PFSK-1 (cell line): ENCODE measurements around the gene PROZ.

Experiments used
- FOXP2 ChIP-seq: optimal IDR thresholded peaks from 2 replicates; pipeline ENCODE3; 2011; ENCODE audit warnings: borderline replicate concordance, control low read depth, inconsistent platforms; ENCODE audit not compliant: insufficient read depth; ENCODE audit errors: extremely low read length, extremely low read depth
- POLR2AphosphoS5 ChIP-seq: IDR thresholded peaks from 2 replicates; pipeline ENCODE4 v1.6.1; 2012; ENCODE audit warnings: low read depth, mild to moderate bottlenecking, control low read depth, low read length, moderate library complexity
- SIN3A ChIP-seq: IDR thresholded peaks from 2 replicates; pipeline ENCODE4 v1.6.1; 2012; ENCODE audit warnings: mild to moderate bottlenecking, low read length, moderate library complexity, borderline replicate concordance; ENCODE audit not compliant: insufficient read depth
- TAF1 ChIP-seq: IDR thresholded peaks from 2 replicates; pipeline ENCODE4 v1.6.1; 2012; ENCODE audit warnings: low read length, control low read depth, borderline replicate concordance; ENCODE audit not compliant: insufficient read depth
- TF ChIP-seq, protein P1 (sequence below), 2 experiments: IDR thresholded peaks; 2 replicates each; pipeline versions ENCODE4 v1.6.1 to v1.8.0; 2011 to 2012; ENCODE audit warnings: low read depth in 2 of 2, low read length in 2 of 2, control low read depth in 1 of 2, inconsistent platforms in 1 of 2, mild to moderate bottlenecking in 1 of 2, moderate library complexity in 1 of 2; ENCODE audit not compliant: insufficient read depth in 1 of 2

The PROZ gene

GRCh38 chr13:113220877-113221276, 62.4 kb downstream of the PROZ start:
- TF ChIP-seq FOXP2 (no peak), POLR2AphosphoS5 (no peak), TAF1 (no peak), SIN3A (no peak)
- TF ChIP-seq, protein P1, sequence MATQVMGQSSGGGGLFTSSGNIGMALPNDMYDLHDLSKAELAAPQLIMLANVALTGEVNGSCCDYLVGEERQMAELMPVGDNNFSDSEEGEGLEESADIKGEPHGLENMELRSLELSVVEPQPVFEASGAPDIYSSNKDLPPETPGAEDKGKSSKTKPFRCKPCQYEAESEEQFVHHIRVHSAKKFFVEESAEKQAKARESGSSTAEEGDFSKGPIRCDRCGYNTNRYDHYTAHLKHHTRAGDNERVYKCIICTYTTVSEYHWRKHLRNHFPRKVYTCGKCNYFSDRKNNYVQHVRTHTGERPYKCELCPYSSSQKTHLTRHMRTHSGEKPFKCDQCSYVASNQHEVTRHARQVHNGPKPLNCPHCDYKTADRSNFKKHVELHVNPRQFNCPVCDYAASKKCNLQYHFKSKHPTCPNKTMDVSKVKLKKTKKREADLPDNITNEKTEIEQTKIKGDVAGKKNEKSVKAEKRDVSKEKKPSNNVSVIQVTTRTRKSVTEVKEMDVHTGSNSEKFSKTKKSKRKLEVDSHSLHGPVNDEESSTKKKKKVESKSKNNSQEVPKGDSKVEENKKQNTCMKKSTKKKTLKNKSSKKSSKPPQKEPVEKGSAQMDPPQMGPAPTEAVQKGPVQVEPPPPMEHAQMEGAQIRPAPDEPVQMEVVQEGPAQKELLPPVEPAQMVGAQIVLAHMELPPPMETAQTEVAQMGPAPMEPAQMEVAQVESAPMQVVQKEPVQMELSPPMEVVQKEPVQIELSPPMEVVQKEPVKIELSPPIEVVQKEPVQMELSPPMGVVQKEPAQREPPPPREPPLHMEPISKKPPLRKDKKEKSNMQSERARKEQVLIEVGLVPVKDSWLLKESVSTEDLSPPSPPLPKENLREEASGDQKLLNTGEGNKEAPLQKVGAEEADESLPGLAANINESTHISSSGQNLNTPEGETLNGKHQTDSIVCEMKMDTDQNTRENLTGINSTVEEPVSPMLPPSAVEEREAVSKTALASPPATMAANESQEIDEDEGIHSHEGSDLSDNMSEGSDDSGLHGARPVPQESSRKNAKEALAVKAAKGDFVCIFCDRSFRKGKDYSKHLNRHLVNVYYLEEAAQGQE (IDR thresholded peaks at IDR 0.05; ENCODE audit: insufficient read depth in 1 of 2, low read depth in 2 of 2, low read length in 2 of 2): no peak
